ENCODE data around the gene SEC23B.
A peak's percentile ranks its signal among the peaks of the same experiment; 100 is the strongest.

SEC23B gene

DNA sequence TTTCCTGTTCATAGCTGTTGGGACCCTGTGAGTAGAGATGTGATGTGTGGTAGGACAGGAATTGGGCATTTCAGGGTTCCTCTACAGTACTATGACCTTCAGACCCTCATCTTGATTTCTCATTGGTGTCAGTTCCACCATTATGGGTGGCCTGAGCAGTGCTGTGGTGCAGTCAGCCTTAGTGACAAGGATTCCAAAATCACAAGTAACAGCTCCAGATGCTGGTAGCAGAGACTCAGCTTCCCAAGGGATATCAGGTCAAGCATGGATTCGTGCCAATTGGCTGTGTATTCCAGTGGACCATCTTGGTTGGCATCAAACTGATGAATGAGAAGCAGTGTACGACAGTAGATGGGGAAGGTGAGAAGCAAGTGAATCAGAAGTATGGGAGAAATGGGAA is 63.3 kb downstream of the SEC23B start:
- intact Hi-C loops (cut with DNase I) = loop anchor here (10.0 kb wide), 1 partner anchor 106 kb away; the partner anchor contains the start of genes DZANK1 and POLR3F
- DNase-seq = no peak

DNA sequence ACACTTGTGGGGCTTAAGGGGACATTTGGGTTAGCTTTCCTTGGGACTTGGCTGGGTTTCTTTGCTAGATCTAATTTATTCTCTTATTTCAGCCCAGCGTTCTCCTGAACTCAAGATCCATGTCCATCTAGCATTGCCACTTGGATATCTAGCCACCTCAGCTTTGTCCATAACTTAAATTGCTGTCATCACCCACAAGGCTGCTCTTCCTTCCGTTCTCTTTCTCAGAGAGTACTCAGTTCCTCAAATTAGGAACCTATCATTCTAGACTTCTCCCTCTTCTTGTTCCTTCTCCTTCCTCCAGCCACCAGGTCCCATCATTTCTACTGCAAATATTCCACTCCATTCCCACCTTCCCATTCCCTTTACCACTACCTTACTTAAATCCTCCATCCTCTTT is 63.8 kb downstream of the SEC23B start:
- intact Hi-C loops (cut with DNase I) = loop anchor here (10.0 kb wide), 1 partner anchor 107 kb away; the partner anchor contains the start of genes DZANK1 and POLR3F
- no peak for DNase-seq

DNA sequence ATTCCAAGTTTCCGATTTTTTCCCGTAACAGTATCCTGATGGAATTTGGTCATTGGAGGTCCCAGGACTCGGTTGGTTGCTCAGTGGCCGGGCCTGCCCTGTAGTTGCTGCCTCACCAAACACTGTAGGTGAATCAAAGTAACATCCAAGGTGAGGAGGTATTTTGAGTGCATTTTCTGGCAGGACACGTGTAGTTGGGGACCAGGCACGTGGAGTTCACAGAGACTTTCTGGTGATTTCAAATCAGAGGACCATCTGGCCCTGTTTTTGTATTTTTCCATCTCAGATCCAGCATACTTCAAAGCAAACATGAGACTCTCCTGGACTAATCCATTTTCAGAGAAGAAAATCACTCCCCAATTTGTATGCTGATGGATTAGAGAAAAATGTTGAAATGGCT is 70.2 kb downstream of the SEC23B start:
- no peak for DNase-seq
- intact Hi-C loops (cut with DNase I) = loop anchor here (10.0 kb wide), 1 partner anchor 113 kb away; the partner anchor contains the start of genes DZANK1 and POLR3F

DNA sequence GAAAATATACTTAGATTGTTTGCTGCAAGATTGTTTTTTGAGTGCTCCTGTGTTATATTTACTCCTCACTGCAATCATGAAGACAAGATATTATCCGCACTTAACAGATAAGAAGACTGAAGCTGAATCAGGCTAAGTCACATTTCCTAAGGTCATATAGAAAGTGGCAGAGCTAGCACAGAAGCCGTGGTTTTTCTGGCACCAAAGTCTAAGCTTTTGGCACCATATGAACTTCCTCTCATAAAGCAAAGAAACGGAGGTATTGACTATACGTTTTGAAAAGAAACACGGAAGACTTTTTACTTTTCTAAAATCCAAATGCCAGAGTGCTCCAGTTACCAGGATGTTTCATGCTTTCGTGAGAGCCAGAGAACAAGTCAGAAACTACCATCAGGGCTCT is 70.8 kb downstream of the SEC23B start:
- intact Hi-C loops (cut with DNase I) = loop anchor here (10.0 kb wide), 1 partner anchor 114 kb away; the partner anchor contains the start of genes DZANK1 and POLR3F
- DNase-seq = no peak

DNA sequence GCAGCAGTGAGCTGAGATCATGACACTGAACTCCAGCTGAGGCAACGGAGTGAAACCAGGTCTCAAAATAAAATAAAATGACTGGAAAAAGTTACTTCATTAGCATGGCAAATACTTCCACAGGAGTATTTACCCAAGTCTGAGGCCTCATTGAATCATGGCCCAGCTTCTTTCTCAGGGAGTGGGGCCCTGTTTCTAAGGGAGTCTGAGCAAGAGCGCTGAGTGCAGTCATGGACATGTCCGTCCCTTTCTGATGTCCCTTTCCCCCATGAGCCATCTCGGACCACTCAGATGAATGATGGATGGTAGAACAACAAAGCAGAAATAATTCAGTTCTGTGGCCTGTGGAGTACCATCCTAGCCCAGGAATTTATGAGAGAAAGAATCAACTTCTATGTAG is 72.3 kb downstream of the SEC23B start:
- no peak for DNase-seq
- intact Hi-C loops (cut with DNase I) = no loop called here

DNA sequence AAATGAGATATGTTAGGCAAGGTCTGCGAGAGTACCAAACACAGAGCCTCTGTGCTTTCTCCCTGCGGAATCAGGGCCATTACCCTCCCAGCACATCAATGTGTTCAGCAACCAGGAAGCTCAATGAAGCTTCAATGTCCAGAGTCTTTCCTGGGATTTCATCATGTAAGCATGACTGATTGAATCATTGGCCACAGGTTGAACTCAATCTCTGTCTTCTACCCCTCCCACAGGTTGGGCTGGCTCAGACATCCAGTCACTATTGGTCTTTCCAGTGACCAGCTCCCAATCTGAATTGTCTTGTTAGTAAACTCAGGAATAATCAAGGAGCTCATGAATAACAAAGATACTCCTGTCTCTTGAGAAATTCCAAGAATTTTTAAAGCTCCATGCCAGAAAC is 77.4 kb downstream of the SEC23B start:
- intact Hi-C loops (cut with DNase I) = no loop called here
- DNase-seq = no peak

DNA sequence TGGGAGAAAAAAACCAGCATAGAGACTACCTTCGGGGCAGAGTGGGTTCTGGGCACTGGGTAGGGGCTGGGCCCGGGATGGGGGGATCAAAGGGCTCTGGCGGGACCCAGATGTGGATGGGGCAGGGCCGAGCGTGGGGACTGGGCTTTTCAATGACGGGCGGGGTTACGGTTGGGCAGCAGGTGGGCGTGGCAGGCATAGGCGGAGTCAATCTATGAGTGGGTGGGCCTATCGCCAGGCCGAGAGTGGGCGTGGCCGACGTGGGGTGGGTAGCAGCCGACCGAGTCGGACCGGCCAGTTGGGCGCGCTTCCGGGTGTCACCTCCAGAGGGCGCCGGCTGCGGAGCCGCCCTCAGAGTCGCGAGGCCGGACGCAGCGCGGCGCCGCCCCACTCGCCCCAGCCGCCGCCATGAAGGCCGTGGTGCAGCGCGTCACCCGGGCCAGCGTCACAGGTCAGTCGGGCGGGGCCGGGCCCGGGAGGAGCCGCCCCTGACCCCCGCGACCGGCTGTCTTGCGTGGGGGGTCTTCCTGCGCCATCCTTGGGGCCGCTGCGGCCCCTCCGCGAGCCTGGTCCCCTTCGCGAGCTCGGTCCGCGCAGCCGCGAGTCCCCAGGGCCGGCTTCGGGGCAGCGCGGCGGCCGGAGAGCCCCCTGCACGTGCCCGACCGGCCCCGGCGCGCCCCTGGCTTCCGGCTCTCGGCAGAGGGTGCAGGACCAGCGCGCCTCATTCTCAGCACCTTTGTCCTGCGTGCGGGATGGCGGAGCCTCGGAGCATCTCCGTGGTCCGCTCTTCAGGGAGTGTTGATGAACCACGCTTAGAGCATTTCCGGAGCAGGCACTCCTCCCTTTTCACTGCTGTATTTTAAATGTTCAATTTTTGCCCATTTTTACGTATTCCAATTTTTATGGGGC is 80.2 kb downstream of the SEC23B start, which contains the start of gene DTD1:
Gene DTD1, plus strand, starts transcription at position 390 of the 909 bp plus-strand sequence. Its CDS starts 19 bp downstream, at position 409.
- intact Hi-C loops (cut with DNase I) = no loop called here

DNA sequence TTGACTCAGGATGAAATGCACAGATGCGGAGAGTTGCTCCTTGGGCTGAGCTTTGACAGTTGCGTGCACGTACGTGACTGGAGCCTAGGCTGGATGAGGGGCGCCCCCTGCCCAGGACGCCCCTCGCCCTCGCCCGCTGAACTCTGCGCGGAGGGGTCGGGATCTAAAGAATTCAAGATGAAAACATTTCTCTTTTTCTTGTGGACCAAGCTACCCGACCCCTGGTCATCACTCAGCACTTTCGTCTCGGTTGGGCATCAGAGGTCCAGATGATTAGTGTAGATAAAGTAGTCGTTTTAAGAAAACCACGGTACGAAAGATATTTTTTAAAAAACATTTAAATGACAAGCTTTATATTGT is 80.8 kb downstream of the SEC23B start:
- DNase-seq = peak in 29 of 42 donors; percentile 12 to 63 (median 29)
- intact Hi-C loops (cut with DNase I) = no loop called here

More for the DNA sequence above, 80.2 kb downstream of the SEC23B start, which contains the start of gene DTD1:
- DNase-seq = peak; percentile 88 to 97 (median 93)

DNA sequence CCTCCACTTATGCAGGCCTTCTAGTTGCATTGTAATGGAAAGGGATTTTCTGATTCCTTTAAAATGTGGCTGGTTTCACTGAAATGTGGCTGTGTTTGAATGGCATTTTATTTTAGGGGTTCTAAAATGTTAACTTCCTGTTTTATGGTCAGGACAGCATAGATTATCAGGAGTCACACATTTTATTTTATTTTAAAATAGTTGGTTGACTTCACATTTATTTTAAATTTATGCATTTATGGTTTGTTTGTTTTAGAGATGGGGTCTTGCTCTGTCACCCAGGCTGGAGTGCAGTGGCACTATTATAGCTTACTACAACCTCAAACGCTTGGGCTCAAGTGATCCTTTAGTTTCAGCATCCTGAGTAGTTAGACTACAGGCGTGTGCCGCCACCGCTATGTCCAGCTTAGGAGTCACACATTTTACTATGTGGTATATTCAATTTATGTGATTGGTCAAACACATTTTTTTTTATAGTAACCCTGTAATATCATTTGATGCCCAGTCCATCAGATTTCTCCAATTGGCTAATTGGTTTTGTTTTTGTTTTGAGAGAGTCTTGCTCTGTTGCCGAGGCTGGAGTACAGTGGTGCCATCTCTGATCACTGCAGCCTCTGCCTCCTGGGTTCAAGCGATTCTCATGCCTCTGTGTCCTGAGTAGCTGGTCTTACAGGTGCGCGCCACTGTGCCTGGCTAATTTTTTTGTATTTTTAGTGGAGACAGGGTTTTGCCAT is 82.4 kb downstream of the SEC23B start:
- intact Hi-C loops (cut with DNase I) = no loop called here
- DNase-seq = no peak

DNA sequence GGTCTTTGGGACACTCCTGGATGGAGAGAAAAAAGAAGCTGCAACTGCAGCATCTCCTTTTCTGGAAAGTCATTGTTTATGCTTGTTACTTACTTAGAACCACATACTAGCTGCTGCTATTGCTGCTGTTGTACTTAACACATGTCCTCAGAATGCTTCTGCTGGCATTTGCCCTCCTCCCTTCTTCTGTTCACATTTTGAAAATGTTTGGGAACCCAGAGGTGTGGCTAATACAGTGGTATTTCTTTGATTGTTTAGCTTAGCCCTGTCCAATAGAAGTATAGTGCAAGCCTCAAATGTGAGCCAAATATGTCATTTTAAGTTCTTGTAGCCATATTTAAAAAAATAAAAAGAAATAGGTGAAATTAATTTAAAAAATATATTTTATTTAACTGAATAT is 88.5 kb downstream of the SEC23B start:
- intact Hi-C loops (cut with DNase I) = no loop called here
- DNase-seq = no peak

DNA sequence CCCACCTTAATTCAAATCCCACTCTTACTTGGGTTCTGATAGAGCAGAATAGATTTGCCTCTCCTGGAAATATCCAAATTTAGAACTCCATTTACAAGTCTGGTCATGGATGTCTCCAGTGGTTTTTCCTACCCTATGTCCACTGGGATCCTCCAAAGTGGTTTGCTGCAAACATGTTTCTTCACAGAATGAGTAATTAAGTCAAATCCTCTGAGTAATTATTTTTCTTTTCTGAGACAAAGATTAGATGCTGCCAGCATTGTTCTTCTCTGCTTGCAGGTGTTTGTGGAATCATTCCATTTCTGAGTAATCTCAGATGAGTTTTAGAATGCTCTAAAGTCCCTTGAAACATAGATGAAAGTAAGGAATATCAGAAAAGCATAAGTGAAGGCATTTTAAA is 102.0 kb downstream of the SEC23B start:
- intact Hi-C loops (cut with DNase I) = no loop called here
- DNase-seq = no peak
